Measurements from ENCODE around the gene TOMM70. TPM values are rescaled to one million over a fixed set of nuclear protein-coding genes. Genes with fewer than 3 reads are reported as not detected.

The TOMM70 gene
- total and polyA plus RNA-seq, 2 of the 8 experiments (the other 6 are each of a cell fraction or from before 2014, with no cell fraction given) = 10.9 to 52.1 TPM

- H3K56ac ChIP-seq (replicated peaks; ENCODE audit: insufficient read length, low read depth, low read length) = no peak overlapping the region
- H2BK120ac ChIP-seq (replicated peaks; ENCODE audit: low read depth, low read length) = no peak overlapping the region
- ChIA-PET POLR2A (ENCODE audit: partially characterized antibody) (interaction anchor here (1.3 to 5.9 kb wide), 8 partner anchors 7 to 91 kb away, joined by 3 to 58 read pairs (median 14); partner anchors contain the start of gene NIT2), CTCF (ENCODE audit: partially characterized antibody) (interaction anchor here (0.6 to 1.8 kb wide), 7 partner anchors 49 to 371 kb away, joined by 3 to 8 read pairs (median 4); no protein-coding TSS in a partner anchor)
- no peak overlapping the region for H4K91ac ChIP-seq (replicated peaks; ENCODE audit: insufficient read length, low read length)
- H2BK15ac ChIP-seq (ENCODE audit: low read length) = no peak overlapping the region
- no peak overlapping the region for H3K4ac ChIP-seq (replicated peaks; ENCODE audit: insufficient read length, low read depth, low read length)
- no peak overlapping the region for H2BK12ac ChIP-seq (ENCODE audit: low read depth, low read length)
- H3K27ac ChIP-seq (ENCODE audit: low read depth, low read length) = no peak overlapping the region
- peak overlapping the region; percentile 91 to 92 for H3K4me2 ChIP-seq (ENCODE audit: insufficient read depth in 1 of 2, low read depth in 2 of 2, low read length in 2 of 2)
- H3K23ac ChIP-seq (ENCODE audit: insufficient read length) = no peak overlapping the region
- H2AFZ ChIP-seq (ENCODE audit: low read length) = no peak overlapping the region
- H4K8ac ChIP-seq (ENCODE audit: extremely low read depth, insufficient read depth, low read length) = no peak overlapping the region; the same call in 1 of the 2 replicates
- peaks cover 16% of the 10 kb centered on the region for H3K23me2 ChIP-seq (ENCODE audit: low read depth, low read length)
- no peaks in the 10 kb centered on the region for H3K9me3 ChIP-seq (ENCODE audit: insufficient read depth in 2 of 2, low read depth in 1 of 2, low read length in 1 of 2)
- peaks cover 0 to 3% (median under 1%) of the 10 kb centered on the region in 4 experiments; a peak in 2 of 7 replicates for H3K4me1 ChIP-seq (replicated peaks in 1 of 4; ENCODE audit: control insufficient read depth in 3 of 4, insufficient read depth in 4 of 4, low read length in 3 of 4)
- H3K79me2 ChIP-seq (ENCODE audit: control insufficient read depth in 1 of 2, insufficient read depth in 2 of 2, low read length in 2 of 2) = peaks cover 21 to 86% of the 10 kb centered on the region in 2 experiments
- H4K20me1 ChIP-seq (replicated peaks in 1 of 2; ENCODE audit: control insufficient read depth in 1 of 2, insufficient read depth in 2 of 2, low read length in 2 of 2) = peaks cover 14 to 18% of the 10 kb centered on the region in 2 experiments
- peak overlapping the region; percentile 59 to 96 (median 84) for H3K4me3 ChIP-seq (ENCODE audit: extremely low read depth in 1 of 4, insufficient read depth in 2 of 4, low read depth in 3 of 4, low read length in 4 of 4)
- no peak overlapping the region for H3K18ac ChIP-seq (ENCODE audit: extremely low read depth, low read length)
- FAIRE-seq (no peak), DNase-seq (ENCODE audit: low read depth in 1 of 2, low spot score in 2 of 2) (no peak)
- no peaks in the 10 kb centered on the region for H3K36me3 ChIP-seq (ENCODE audit: control insufficient read depth in 2 of 4, insufficient read depth in 4 of 4, low read length in 3 of 4)
- H3K14ac ChIP-seq (ENCODE audit: insufficient read length) = no peak overlapping the region
- 83% methylated on average over 9 of the region's 9 CpGs; no CpG with 5 or more reads in 1 of the 2 experiments for WGBS, 2 experiments (ENCODE audit: extremely low coverage in 1 of 2, insufficient coverage in 1 of 2, insufficient read length in 1 of 2, insufficient replicate concordance in 2 of 2, low coverage in 1 of 2, low lambda C conversion rate in 2 of 2, missing lambda C conversion rate in 1 of 2)
- H4K5ac ChIP-seq (ENCODE audit: insufficient read length, low read depth, low read length) = no peak overlapping the region
- peak overlapping the region in 2 of 4 experiments; percentile 80 to 93; a peak in 3 of 7 replicates for H3K9ac ChIP-seq (replicated peaks in 1 of 4; ENCODE audit: extremely low read depth in 1 of 4, low read depth in 3 of 4, low read length in 3 of 4)
- no peaks in the 10 kb centered on the region for H3K27me3 ChIP-seq (replicated peaks in 1 of 4; ENCODE audit: control insufficient read depth in 3 of 4, extremely low read depth in 1 of 4, insufficient read depth in 3 of 4, low read length in 3 of 4)
- no peak overlapping the region for H2BK20ac ChIP-seq (ENCODE audit: low read length)
- H2BK5ac ChIP-seq (ENCODE audit: low read depth, low read length) = no peak overlapping the region
- H3K79me1 ChIP-seq (ENCODE audit: low read depth, low read length) = no peaks in the 10 kb centered on the region
- H2AK5ac ChIP-seq (ENCODE audit: low read depth, low read length) = no peak overlapping the region
- TF ChIP-seq SUZ12 (IDR thresholded peaks at IDR 0.05; ENCODE audit: low read length) = no peak
- TF ChIP-seq HDAC2 (IDR thresholded peaks at IDR 0.05; ENCODE audit: borderline replicate concordance in 1 of 2, low read depth in 2 of 2, low read length in 2 of 2) = no peak
- TF ChIP-seq EZH2 (IDR thresholded peaks at IDR 0.05; ENCODE audit: low read depth, low read length, severe bottlenecking) = no peak
- TF ChIP-seq CEBPB (IDR thresholded peaks at IDR 0.05; ENCODE audit: low read depth, low read length) = no peak
- no peak for TF ChIP-seq CBX8 (IDR thresholded peaks at IDR 0.05; ENCODE audit: borderline replicate concordance, low read depth, low read length)
- TF ChIP-seq CBX5 (IDR thresholded peaks at IDR 0.05; ENCODE audit: low read depth, low read length) = no peak
- no peak for TF ChIP-seq KDM5A (IDR thresholded peaks at IDR 0.05; ENCODE audit: low read length)
- TF ChIP-seq USF2 (IDR thresholded peaks at IDR 0.05; ENCODE audit: low read length) = no peak
- no peak for TF ChIP-seq GTF2F1 (IDR thresholded peaks at IDR 0.05; ENCODE audit: borderline replicate concordance, low read depth, low read length)
- no peak for TF ChIP-seq FOSL1 (IDR thresholded peaks at IDR 0.05; ENCODE audit: insufficient read depth, low read depth, low read length)
- no peak for TF ChIP-seq SRF (IDR thresholded peaks at IDR 0.05; ENCODE audit: low read depth, low read length)
Measured at GRCh38 chr3:100399341-100400071, 1.4 kb downstream of the TOMM70 start.

Data from H1 (cell line).